Sciatic nerve (tissue), 2 donors: ENCODE results near the gene SCN1B. TPM values are rescaled to one million over a fixed set of nuclear protein-coding genes. Genes with fewer than 3 reads are reported as not detected.

Experiments used
- ATAC-seq: fragments of 200-7000 bp; cut with Tn5 transposase; one replicate; pipeline ENCODE4 v1.9.1; 2020; ENCODE audit warnings: mild to moderate bottlenecking, moderate library complexity
- DNase-seq: peaks from one replicate; pipeline ENCODE4 v3.0.0-alpha.2; 2020; ENCODE audit warnings: low spot score
- intact Hi-C: fragments of 100-400 bp; cut with DNase I; formaldehyde crosslinking; loops from one replicate; pipeline ENCODE4 v1.14.2; 2022
- total RNA-seq: library from RNA; stranded (reverse); fragmentation: NEBNext Ultra II Directional; extraction: Animal tissue kit (Norgen Biotek cat#: 25700); gene quantifications from one replicate; pipeline ENCODE4 v1.2.1, GENCODE V29; 2021
- donor health status: DM: no; HTN: no; CAD: no.
- donor health status: DM: no; HTN: no; CAD: no.

The SCN1B gene
- total RNA-seq, 1 donor from 2014 or later = 13.8 TPM

DNA sequence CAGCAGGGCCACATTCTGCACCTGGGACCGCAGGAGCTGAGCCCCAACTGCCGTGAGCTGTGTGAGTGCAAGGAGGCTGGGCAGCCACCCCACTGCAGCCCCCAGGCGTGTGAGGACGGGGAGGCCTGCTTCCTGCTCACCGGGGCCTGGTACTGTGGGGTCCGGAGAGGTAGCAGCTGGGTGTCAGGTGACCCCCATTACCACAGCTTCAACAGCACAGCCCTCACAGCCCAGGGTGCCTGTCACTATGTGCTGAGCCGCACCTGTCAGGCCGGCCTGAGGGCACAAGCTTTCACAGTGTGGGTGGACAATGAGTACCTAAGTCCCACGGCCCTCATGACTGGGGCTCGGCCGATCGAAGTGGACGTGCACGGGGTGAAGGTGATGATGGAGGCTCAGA, 49.6 kb downstream of the SCN1B start:
- intact Hi-C loops = no loop called here
- ATAC-seq (no peak), DNase-seq (no peak)

DNA sequence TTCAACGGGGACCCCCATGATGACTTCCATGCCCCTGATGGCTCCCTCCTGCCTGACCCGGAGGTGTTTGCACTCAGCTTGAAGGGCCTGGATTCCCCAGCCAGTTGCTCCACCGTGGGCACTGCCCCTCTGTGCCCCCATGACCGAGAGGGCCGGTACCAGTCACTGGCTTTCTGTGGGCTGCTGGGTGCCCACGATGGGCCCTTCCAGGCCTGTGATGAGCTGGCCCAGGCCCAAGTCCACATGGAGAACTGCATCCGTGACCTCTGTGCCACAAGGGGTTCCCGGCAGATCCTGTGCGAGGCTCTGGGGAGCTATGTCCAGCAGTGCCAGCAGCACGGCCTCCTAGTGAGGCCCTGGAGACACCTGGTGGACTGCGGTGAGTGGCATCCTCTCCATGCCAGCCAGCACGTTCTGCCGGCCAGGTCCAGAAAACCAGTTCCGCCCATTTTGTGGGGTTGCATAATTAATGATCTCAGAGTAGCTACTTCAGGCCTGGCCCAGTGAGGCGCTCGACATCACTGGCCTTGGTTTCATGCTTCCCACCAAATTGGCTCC, 50.4 kb downstream of the SCN1B start:
- ATAC-seq (no peak), DNase-seq (no peak)
- intact Hi-C loops = no loop called here

DNA sequence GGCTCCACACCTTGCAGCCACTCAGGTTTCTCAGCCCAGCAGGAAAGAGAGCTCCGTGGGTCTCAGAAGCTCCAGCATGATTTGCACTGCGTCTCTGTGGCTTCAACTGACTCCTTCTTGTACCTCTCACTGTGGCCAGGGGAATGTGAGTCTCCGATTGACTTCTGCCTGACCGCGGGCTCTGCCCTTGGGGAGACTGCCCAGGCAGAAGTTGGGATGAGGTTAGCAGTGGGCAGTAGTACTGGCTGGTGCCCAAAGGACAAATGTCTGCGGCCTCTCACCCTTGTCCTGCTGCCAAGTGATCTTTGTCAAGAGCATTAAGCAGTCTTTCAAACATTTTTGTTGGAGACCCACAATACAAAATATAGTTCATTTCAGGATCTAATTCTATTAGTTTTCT, 50.9 kb downstream of the SCN1B start:
- intact Hi-C loops = no loop called here
- ATAC-seq = no peak
- DNase-seq = no peak

DNA sequence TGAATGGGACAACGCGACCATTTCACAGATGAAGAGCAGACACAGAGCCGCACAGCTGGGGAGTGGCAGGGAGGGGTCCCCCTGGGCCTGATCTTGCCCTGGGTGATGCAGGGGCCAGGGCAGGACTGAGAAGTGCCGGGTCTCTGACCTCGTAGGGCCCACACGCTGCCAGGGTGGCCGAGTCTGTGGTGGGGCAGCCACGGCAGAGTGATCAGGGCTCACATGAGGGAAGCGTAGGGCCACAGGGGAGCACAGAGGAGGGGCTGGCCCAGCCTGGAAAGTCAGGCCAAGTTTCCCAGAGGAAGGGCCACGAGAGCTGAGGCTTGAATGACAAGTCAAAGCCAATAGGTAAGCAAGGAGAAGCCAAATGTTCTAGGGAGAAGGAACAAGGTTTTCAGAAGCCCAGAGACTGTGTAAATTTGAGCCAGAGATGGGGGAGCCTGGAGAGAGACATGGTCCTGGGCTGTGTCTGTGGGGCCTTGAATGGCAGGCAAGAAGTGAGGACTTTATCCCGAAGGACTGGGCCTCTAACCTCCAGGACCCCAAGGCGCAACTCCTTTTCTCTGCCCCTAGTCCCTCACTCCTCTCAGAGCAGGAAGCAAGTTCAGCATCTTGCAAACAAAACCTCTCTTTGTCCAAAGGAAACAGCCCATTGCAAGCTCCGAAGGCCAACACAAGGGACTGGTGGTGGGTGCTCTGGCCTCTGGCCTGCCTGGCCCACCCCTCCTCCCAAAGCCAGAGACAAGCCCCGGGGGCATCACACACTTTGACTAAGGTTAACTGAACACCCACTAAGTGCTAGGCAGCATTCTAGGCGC, 53.6 kb downstream of the SCN1B start:
- intact Hi-C loops = no loop called here
- DNase-seq = no peak
- ATAC-seq = no peak

DNA sequence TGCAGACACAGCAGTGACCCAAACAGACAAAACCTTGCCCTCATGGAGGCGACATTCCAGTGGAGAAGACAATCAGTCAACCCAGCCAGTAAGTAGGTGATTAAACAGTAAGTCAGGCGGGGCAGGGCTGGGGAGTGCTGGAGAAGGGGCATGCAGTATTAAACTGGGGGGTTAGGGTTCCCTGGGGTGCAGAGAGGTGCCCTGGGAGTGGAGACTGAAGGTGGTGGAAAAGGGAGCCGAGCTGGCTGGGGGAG, 54.2 kb downstream of the SCN1B start:
- intact Hi-C loops = no loop called here
- no peak for ATAC-seq
- no peak for DNase-seq

DNA sequence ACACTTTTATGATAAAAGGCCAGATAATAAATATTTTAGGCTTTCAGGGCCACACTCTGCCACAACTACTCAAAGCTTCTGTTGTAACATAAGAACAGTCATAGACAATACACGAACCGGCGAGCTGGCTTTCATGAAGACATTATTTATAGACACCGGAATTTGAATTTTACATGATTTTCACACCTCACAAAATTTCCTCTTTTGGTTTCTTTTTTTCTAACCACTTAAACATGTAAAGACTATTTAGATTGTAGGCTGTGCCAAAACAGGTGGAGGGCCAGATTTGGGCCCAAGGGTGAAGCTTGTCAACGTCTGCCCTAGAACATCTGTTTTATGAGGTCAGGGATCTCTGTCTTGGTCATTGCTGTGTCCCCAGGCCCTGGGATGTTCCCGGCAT, 55.7 kb downstream of the SCN1B start:
- ATAC-seq (no peak), DNase-seq (no peak)
- intact Hi-C loops = no loop called here

DNA sequence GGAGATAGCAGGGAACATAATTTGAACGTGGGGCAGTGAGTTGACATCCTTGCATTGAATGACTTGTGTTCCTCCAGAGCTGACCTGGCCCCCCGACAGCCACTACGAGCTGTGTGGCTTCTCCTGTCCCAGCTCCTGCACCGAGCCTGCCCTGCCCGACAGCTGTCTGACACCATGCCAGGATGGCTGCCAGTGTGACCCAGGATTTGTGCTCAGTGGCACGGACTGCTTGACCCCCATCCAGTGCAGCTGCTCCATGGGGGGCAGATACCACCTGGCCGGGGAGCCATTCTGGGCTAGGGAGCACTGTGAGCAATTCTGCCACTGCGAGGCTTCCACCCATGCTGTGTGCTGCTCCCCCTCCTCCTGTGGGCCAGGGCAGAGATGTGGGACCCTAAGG, 56.2 kb downstream of the SCN1B start:
- intact Hi-C loops = no loop called here
- ATAC-seq = no peak
- DNase-seq = no peak

DNA sequence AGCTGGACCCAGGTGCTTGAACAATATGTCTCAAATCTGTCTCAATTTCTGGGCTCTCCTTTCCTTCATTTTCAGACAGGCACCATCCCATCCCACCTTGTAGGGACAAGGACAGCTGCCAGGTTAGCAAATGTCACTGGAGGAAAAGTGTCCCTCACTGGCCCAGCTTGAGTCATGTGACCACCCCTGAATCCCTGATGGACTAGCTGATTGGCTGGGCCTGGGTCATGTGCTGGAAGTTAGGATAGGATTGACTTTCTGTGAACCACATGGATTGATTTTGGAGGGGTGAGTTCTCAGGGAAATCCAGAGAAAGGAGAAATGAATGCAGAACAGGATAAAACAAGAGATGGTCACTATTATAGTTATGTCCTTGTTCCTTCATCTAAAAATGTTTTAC, 57.1 kb downstream of the SCN1B start:
- intact Hi-C loops = no loop called here

DNA sequence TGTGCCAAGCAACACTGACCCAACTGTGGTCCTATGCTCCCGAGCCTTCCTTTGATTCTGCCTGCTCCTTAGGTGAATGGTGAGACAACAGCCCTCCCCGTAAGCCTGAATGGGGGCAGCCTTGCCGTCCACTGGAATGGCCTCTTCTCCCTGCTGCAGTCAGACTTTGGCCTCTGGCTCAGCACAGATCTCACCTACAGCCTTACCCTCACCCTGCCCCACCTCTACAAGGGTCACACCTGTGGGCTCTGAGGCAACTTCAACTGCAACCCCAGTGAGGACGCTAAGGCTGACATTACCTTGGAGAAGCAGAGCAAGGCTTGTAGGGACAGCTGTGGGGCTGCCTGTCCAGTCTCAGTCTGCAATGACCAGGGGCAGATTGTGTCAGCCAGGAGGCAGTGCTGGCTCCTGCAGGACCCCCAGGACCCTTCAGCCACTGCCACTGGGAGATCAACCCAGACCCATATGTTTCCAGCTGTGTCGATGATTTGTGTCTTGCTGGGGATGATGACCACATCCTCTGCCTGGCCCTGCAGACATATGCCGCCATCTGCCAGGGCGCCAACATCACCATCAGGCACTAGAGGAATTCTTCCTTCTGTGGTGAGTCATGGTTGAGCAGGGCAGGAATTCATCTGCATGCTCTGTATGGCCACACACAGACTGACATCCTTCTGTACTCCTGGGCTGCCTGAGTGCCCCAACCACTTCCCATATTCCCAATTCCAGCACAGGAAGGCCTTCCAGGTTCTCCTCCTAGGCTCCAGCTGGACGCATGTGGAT, 58.1 kb downstream of the SCN1B start:
- intact Hi-C loops = no loop called here
- no peak for ATAC-seq
- no peak for DNase-seq

More for the DNA sequence above, 57.1 kb downstream of the SCN1B start:
- DNase-seq (no peak), ATAC-seq (no peak)

DNA sequence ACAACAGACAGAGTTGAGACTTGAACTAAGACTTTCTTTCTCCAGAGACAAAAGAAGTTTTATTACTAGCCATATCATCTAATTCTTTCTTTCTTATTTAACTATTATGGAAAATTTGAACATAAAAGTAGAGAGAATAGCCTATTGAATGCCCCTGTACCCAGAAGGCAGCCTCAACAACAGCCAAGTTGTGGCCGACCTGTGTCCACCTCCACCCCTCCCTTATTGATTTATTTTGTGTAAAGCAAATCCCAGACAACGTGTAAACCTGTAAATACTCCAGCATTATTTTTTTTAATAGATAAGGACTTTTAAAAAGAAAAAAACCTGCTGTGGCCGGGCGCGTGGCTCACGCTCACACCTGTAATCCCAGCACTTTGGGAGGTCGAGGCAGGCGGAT, 59.3 kb downstream of the SCN1B start:
- ATAC-seq (no peak), DNase-seq (no peak)
- intact Hi-C loops = no loop called here

Other genes with a start within 250 kb of the SCN1B start
- 6.2 TPM for gene ZNF30, start 103.6 kb upstream of the SCN1B start, total RNA-seq
- 9.0 TPM for gene ZNF792, start 66.2 kb upstream of the SCN1B start, total RNA-seq
- gene GRAMD1A, start 30.1 kb upstream of the SCN1B start, total RNA-seq = 81.2 TPM
- gene HPN, start 11.3 kb downstream of the SCN1B start, total RNA-seq = 1.1 TPM
- 24.1 TPM for gene FXYD3, start 85.4 kb downstream of the SCN1B start, total RNA-seq
- gene LGI4, start 104.6 kb downstream of the SCN1B start, total RNA-seq = 244 TPM
- gene FXYD1, start 108.4 kb downstream of the SCN1B start, total RNA-seq = 460 TPM
- 5.5 TPM for gene FXYD7, start 112.8 kb downstream of the SCN1B start, total RNA-seq
- 92.9 TPM for gene FXYD5, start 124.3 kb downstream of the SCN1B start, total RNA-seq
- 0.31 TPM for gene FAM187B, start 198.3 kb downstream of the SCN1B start, total RNA-seq
- gene LSR, start 218.5 kb downstream of the SCN1B start, total RNA-seq = 9.3 TPM
- gene USF2, start 238.5 kb downstream of the SCN1B start, total RNA-seq = 137 TPM